HG02981 (cell line): Measurements from ENCODE around the gene DAO.
"Not testable (repeated sequence)": the region's sequence is repeated elsewhere in the genome, so short reads cannot be mapped to it uniquely, and the experiment has no call there.

Source experiments
- ATAC-seq: cut with Tn5 transposase; IDR thresholded peaks from one replicate; pipeline ENCODE4 v1.9.1; 2021; ENCODE audit warnings: mild to moderate bottlenecking, moderate library complexity; ENCODE audit not compliant: unreplicated experiment

DAO gene

DNA sequence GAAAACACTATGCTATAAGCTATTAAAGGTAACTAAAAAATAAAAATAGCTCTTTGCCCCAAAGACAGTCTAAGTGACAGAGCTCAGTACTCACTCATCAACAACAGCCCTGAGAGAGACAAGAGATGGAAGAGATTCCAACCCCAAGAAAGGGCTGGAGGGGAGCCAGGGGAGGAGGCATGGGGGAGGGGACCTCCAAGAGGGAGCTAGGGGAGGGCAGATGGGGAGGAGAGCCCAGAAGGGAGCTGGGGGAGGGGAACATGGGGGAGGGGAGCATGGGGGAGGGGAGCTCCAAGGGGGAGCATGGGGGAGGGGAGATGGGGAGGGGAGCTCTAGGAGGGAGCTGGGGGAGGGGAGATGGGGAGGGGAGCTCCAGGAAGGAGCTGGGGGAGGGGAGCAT lies 30.2 kb upstream of the DAO start:
- ATAC-seq: no peak

DNA sequence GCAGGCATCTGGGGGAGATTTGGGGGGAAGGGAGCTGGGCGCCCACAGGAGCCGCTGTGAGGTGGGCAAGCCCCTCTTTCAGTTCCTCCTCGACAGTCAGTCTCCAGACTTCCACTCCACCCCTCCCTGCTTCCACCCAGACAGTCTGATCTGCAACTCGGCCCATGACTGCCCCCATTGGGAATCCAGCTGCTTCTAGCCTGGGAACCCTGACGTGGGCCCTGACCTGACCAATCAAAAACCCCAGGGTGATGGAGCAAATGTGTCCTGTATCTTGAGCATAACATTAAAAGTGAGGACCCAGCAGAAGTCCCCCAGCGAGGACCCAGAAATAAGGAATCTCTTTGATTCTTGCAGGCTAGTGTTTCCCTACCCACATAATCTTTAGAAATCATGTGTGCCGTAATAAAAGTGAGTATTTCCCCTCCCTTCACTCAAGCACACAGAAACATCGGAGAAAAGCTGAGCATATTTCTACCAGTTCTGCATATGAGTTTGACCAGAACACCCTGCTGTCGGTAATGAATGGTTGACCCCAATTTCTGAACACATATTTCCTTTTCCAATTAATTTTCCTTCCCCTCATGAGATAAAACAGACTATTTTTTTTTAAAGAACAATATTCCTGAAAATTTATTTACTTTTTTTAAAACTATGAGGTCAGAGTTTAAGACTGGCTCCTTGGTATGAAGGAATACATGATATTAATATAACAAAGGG lies 28.9 kb upstream of the DAO start:
- peak; percentile 67 for ATAC-seq

DNA sequence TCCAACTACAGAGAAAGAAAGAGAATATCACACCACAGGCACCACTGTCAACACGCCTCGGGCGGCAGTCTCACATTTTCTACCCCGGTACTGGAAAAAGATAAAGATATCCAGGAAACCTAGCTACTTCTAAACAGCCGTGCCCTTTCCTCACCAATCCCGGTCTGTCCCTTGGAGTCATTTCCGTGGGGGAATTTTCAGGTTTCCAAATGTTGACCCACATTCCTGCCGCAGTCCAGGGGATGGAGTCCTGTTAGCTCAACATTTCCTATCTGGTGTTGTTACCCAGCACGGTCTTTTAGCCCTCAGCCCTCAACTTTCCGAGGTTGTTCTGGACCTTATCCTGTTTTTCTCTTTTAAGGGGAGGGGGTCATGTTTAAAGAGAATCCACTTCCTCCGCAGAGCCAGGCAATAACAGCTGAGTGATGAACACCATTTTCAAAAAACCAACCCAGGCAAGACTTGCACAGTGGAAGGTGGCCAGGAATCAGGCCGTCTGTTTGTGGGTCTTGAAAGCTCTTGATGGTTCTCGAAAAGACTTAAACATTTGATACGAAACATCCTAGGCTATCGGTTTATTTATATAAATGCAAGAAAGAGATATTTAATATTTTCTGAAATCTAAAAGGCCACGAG lies 27.1 kb upstream of the DAO start:
- ATAC-seq: no peak

DNA sequence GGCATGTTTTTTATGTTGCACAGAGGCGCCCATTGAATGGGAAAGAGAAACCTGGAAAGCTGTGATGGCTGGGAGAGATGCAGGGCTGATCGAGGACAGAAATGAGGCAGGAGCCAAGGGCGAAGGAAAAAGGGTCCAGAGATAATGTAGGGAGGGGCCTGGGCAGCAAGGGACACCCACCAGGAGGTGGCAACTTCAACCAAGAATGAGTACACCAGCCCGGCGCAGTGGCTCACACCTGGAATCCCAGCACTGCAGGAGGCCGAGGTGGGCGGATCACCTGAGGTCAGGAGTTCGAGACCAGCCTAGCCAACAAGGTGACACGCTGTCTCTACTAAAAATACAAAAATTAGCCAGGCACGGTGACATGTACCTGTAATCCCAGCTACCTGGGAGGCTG lies 26.5 kb upstream of the DAO start:
- ATAC-seq: no peak

DNA sequence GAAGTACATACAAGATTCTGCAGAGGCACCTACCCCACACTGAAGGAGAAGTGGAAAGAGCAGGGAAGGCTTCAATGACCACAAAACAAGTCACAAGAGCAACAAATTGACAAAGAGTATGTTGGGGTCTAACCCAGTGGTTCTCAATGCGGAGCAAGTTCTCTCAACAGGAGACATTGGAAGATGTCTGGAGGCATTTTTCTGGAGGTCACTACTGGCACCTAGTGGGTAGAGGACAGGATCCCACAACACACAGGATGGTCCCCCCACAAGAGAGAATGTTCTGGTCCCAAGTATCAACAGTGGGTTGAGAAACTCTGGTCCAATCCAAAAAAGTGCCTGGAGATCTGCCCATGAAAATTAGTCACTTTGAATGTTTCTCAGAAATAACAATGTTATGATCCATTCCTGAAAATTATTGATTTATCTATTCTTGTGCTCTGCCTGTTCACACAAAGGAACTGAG lies 25.9 kb upstream of the DAO start:
- no peak for ATAC-seq

DNA sequence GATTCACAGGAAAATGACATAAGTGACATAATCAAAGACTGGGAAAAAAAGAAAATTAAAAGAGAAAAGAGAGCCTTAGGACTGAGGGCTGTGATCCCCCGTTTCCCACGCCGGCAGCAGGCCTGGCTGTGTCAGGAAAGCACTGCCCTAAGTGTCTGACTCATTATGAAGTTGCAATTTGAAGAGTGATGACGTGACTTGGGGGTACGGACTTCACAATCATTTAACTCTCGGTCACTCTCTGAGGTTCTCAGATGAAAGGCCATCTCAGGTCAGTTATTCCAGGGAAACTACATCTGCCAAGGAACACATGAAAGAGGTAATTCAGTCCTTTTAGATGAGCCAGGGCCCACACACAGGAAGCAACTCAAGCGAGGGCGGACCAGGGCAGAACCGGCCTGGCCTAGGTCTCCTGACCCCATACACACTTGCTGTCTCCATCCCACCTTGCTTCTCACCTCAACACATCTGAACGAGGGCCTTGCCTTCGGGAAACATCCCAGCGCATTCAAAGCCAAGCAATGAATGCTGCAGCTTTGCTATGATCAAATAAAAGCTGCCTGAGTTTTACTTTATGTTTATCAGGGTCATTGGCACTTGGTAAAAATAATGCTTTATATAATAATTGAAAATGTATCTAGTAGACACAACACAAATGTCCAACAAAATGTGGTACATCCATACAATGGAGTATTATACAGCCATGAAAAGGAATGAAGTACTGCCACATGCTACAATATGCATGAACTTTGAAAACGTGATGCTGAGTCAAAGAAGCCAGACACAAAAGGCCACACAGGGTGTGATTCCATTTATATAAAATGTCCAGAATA lies 25.2 kb upstream of the DAO start:
- no peak for ATAC-seq

DNA sequence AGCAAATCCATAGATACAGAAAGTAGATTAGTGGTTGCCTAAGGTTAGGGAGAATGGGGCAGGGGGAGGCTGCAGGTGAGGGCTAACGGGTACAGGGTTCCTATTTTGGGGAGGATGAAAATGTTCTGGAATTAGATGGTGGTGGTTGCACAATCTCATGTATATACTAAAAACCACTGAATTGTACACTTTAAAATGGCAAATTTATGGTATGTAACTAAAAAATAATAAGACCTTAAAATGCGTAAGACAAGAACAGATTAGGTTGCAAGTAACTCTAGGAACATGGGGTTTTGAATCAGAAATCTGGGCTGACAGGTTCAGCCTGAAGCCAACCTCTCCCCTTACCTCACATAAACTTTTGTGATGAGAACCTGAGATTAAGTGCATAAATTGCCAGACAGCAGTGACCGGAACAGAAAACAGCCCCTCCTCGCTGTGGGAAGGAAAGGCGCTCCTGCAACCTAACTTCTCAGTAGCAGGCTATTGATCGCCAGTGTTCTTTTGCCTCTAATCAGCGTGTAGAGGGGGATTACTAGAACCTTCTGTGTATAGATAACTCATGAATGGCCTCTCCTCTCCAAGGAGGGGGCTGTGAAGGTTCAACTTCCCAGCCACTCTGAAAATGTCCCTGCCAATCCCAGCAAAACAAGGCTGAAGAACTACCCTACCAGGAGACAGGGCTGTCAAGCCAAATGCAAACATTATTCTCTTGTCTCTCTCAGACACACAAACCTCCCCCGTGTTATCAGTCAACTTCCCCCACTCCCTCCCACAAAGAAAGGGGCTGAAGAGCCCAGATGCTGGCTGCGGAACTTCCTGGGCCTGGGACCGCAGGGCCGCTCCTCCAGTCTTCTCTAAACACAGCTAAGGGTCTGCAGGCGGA lies 24.4 kb upstream of the DAO start:
- no peak for ATAC-seq

DNA sequence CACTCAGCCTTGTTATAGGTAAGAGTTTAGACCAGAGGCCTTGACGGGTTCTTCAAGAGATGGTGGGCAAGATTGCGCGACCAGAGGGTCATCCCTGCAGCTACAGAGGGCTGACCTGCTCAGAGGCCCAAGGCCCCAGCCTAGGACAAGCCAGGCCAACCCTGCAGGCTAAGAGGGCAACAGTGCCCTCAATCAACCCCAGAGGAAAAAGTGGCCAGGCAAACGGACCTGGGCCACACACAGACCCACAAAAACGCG lies 23.8 kb upstream of the DAO start:
- no peak for ATAC-seq

DNA sequence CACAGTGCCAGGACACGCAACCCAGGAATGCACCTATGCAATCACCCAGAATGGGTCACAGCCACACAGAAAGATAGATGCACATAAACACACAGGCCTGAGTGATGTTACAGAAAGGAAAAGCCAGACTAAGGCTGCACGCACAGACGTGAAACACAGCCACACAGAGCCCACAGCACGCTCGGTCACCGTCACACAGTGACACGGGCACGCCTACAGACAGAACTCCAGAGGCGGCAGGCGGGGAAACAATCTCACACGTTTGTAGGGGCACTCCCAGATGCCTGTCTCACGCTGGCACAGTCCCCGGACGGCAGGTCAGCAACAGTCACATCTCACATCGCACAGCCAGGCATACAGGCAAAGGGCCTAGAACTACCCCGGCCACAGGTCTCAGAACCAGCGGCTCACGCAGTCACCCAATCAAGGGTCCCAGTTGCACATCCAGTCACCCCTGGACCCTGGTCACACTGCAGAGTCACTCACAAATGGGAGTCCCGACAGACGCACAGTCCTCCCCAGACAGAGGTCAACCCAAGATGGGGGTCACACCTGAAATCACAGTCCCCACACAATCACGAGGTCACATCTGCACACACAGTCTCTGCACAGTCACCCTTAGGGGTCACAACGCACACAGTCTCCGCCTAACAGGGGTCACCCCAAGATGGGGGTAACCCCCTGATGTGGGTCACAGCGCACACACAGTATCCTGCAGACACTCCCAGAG lies 23.3 kb upstream of the DAO start:
- peak; percentile 26 for ATAC-seq

DNA sequence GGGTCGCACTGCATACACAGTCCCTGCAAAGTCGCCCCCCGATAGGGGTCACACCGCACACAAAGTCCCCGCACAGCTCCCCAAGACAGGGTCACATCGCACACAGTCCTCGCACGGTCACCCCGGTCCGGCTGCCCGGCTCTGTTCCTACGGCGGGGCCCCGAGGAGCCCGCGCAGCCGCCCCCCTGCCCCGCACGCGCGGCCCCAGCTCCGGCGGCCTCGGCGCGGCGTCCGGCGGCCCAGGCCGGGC lies 22.8 kb upstream of the DAO start:
- no peak for ATAC-seq

DNA sequence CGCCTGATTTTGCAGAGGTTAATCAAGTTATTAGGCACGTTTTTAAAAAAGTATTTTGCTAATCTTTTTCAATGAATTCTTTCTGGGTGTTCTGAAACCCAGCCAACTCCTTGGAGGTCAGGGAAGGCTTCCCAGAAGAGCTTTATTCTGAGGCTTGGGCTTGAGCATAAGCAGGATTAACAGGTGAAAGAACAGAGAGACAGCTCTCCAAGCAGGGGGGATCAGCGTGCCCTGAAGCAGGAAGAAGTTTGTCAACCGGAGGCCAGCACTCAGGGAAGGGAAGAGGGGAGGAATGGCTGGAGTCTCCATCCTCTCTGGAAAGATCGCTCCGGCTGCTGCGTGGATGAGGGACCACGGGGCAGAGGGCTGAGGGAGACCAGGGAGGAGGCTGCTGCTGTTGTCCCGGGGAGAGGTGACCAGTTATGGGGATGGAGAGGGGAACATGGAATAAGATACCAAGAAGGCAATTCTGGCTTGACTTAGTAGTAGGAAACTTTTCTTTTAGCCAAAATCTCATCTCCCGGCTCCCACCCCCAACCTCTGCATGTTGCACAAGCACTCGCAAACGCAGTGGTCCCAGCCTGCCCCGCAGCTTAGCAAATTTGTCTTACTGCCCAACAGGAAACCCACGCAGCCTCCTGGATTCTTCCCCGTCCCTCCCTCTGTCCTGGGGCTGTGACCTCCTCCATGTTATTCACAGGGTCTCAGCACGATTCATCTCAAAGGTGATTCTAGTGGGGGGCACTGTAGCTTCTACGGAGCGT lies 21.4 kb upstream of the DAO start:
- ATAC-seq: no peak

DNA sequence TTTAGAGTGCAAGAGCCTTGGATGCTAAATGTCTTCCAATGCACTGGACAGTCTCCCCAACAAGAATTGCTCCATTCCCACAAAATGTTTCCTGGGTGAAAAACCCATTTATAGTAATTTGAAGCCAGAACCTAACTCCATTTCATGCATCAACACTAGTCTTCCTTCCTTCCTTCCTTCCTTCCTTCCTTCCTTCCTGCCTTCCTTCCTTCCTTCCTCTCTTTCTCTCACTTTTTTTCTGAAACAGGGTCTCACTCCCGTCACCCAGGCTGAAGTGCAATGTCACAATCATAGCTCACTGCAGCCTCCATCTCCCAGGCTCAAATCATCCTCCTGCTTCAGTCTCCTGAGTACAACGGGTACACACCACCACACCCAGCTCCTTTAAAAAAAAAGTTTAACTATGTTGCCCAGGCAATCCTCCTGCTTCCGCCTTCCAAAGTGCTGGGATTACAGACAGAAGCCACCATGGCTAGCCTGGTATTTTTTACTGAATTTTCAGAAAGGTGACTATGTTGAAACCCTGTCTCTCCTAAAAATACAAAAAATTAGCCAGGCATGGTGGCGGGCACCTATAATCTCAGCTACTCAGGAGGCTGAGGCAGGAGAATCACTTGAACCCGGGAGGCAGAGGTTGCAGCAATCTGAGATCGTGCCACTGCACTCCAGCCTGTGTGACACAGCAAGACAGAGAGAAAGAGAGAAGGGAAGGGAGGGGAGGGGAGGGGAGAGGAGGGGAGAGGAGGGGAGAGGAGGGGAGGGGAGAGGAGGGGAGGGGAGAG lies 20.6 kb upstream of the DAO start:
- ATAC-seq: not testable (repeated sequence)

DNA sequence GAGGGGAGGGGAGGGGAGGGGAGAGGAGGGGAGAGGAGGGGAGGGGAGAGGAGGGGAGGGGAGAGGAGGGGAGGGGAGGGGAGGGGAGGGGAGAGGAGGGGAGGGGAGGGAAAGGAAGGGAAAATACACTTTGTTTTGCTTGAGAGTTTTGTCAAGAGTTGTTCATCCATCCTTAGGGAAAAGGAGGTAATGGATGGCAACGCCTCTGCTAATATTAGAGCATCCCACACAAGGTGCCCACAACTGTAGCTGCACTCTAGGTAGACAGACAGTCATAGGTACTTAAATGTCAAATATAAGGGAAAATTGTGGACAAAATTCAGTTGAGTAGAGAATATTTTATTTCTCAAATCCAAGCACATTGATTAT lies 20.0 kb upstream of the DAO start:
- no peak for ATAC-seq

DNA sequence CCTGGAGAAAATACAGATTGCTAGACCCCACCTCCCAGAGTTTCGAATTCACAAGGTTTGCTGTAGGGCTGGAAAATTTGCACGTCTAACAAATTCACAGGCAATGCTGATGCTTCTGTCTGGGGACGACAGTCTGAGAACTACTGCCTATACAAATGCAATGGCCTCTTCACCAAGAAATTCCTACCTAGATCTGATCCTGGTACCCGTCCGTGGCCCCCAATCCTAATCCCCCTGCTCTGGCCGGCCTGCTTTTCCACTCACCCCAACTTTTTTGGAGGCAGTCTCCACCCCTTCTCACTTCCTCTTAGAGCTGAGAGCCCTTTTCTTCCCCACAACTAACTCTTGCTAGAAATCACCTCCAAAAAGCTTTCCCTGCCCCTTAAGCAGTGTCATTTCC lies 19.4 kb upstream of the DAO start:
- ATAC-seq: no peak

DNA sequence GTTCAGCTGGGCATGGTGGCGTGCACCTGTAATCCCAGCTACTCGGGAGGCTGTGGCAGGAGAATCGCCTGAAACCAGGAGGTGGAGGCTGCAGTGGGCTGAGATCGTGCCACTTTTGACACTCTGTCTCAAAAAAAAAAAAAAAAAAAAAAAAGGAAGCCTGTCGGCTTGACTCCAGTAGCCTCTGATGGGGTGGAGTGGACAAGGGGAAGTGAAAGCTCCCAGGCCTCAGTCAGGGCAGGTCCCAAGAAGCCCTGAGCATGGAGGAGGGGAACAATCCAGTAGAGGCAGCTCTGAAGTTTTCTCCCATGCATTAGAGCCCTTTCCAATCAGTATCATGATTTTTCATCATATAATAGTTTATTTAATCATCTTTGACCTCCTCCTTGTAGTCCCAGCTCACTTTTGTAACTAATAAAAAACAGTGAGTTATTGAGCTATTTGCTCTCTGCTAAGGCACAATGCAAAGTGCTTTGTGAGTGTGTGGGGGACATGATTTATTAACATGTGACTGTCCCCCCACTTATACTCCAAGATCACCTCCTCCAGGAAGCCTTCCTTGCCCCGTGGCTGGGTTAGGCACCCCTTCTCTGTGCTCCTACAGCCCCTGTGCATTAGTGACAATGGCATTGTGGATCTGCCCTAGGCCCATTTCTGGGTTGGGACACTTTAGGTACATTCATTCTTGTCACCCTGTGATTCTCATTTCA lies 17.9 kb upstream of the DAO start:
- ATAC-seq: no peak

DNA sequence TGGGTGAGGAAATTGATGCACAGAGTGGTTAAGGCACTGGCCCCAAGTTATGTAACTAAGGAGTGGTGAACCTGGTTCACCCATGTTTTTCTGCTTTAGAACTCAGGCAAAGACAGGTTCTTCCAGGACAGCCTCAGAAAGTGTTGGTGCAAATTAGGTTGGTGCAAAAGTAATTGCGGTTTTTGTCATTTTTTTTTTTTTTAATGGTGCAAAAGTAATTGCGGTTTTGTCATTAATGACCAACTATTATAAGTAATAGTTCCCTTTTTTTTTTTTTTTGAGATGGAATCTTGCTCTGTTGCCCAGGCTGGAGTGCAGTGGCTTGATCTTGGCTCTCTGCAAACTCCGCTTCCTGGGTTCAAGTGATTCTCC lies 17.3 kb upstream of the DAO start:
- no peak for ATAC-seq

DNA sequence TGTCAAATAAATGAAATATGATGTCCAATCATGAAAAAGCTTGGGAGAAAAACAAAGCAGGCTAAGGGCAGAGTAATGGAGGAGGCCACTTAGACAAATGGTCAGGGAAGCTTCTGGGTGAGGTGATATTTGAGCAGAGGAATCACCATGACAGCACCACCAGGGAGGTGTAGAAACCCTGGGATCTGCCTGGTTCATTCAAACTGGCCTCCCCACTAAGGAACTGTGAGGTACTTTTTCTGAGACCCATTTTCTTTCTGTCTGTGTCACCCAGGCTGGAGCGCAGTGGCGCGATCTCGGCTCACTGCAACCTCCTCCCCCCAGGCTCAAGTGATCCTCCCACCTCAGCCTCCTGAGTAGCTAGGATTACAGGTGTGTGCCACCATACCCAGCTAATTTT lies 14.7 kb upstream of the DAO start:
- ATAC-seq: no peak

DNA sequence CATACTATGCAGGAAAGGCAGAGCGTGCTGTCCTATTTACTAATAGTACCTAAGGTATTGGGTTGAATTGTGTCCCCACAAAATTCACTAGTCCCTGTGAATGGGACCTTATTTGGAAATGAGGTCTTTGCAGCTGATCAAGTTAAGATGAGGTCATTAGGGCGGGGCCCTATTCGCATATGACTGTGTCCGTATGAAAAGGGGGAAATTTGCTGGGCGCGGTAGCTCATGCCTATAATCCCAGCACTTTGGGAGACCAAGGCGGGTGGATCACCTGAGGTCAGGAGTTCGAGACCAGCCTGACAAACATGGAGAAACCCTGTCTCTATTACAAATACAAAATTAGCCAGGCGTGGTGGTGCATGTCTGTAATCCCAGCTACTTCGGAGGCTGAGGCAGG lies 13.8 kb upstream of the DAO start:
- not testable (repeated sequence) for ATAC-seq

DNA sequence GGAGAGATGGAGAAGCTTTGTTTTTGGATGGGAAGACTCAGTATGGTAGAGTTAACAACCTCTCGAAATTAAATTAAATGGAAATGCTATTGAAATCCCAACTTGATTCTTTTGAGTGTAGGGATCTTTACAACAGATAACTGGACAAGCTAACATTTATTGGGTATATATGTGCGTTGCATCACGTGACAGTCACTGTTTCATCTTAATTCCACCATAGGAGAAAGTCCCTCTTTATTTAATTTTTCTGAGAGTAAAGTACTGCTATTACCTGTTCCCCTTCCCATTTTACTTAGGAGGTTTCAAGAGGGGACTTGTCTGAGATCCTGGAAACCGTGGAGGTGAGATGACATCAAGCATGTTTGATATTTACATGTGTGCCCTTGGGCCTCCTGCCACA lies 11.1 kb upstream of the DAO start:
- no peak for ATAC-seq
